HL-60 (cell line): ENCODE results near the gene LAG3.

Experiments used
- DNase-seq, 2 experiments: peaks; one replicate each; pipeline ENCODE4 v3.0.0-alpha.2; 2010 to 2020; ENCODE audit warnings: low read depth in 1 of 2, low spot score in 1 of 2
- H3K27ac ChIP-seq: fragments of 250-450 bp; sonication (Bioruptor Pico); replicated peaks from 2 replicates; pipeline ENCODE4 v1.5.1; 2020; ENCODE audit warnings: mild to moderate bottlenecking, moderate library complexity
- H3K27me3 ChIP-seq: fragments of 250-450 bp; sonication (Bioruptor Pico); 2 replicates; pipeline ENCODE4 v1.5.1; 2021; ENCODE audit warnings: mild to moderate bottlenecking, moderate library complexity; ENCODE audit not compliant: insufficient read depth, poor library complexity, severe bottlenecking
- H3K4me3 ChIP-seq: replicated peaks from 2 replicates; pipeline ENCODE4 v1.5.1; 2011; ENCODE audit warnings: mild to moderate bottlenecking, control low read depth, low read length; ENCODE audit not compliant: insufficient read depth
- CTCF ChIP-seq: IDR thresholded peaks from one replicate; pipeline ENCODE4 v1.5.1; 2011; ENCODE audit warnings: low read length, control low read depth, inconsistent platforms; ENCODE audit not compliant: insufficient read depth
- GABPA ChIP-seq: IDR thresholded peaks from 2 replicates; pipeline ENCODE4 v1.6.1; 2012; ENCODE audit warnings: low read depth
- POLR2AphosphoS5 ChIP-seq: IDR thresholded peaks from 2 replicates; pipeline ENCODE4 v1.6.1; 2012; ENCODE audit warnings: low read depth
- REST ChIP-seq: IDR thresholded peaks from 2 replicates; pipeline ENCODE4 v1.6.1; 2012; ENCODE audit warnings: low read depth; ENCODE audit not compliant: insufficient replicate concordance
- SPI1 ChIP-seq: IDR thresholded peaks from 2 replicates; pipeline ENCODE4 v1.6.1; 2012; ENCODE audit warnings: low read depth, mild to moderate bottlenecking, borderline replicate concordance

The LAG3 gene

GRCh38 chr12:6819106-6820030 is 47.0 kb downstream of the LAG3 start:
- TF ChIP-seq GABPA = no peak
- no peak for TF ChIP-seq SPI1
- TF ChIP-seq CTCF = no peak
- no peak for TF ChIP-seq REST
- TF ChIP-seq POLR2AphosphoS5 = no peak
- Histone ChIP-seq H3K27me3 (peaks cover 11% of the 10 kb centered on the region), H3K4me3 (no peak overlapping the region), H3K27ac (no peak overlapping the region)
- DNase-seq = no peak

- peaks cover 12% of the 10 kb centered on the region for H3K27me3 ChIP-seq
- no peak for DNase-seq
- TF ChIP-seq SPI1 = no peak
- no peak overlapping the region for H3K27ac ChIP-seq
- H3K4me3 ChIP-seq = no peak overlapping the region
These were observed 47.8 kb downstream of the LAG3 start for GRCh38 chr12:6820166-6820565.

- Histone ChIP-seq H3K27ac (no peak within 1 kb of the TSS), H3K27me3 (peaks cover 15% of the 10 kb centered on the region), H3K4me3 (peak within 1 kb of the TSS; percentile 39)
- peak in 1 of 2 experiments; percentile 59 for DNase-seq
- TF ChIP-seq POLR2AphosphoS5 (no peak), GABPA (no peak), CTCF (no peak), SPI1 (no peak), REST (no peak)
These were observed 49.5 kb downstream of the LAG3 start, which contains the start of gene GPR162 for GRCh38 chr12:6821591-6822425. TSS of gene GPR162 (plus strand) at chr12:6821821. CDS start at chr12:6823899, 2,078 bp downstream.
